ENCODE data around the gene XYLT1. TPM values are rescaled to one million over a fixed set of nuclear protein-coding genes. Genes with fewer than 3 reads are reported as not detected.

The XYLT1 gene
- total RNA-seq, 1 experiment from 2014 or later, result 25.0 TPM

DNA sequence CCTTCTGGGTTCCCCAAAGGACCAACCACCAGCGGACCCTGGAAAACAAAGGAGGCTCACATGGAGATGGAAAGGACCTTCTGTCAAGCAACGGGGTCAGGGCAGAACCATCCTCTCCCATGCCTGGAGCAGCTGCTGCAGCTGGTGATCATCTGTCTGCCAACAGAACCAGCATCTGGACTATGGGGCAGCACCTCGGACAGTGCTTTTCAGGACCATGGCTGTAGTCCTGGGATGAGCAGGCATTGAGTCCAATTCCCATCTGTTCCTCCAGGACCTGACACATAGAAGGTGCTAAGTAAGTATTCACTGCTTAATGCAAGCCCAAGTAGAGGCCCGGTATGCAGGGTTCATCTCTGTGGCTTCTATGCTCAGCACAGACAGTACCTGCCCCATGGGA, 304.7 kb downstream of the XYLT1 start:
- Mint-ChIP-seq H3K4me1 (peaks cover 10% of the 10 kb centered on the region), H3K36me3 (peaks cover 4% of the 10 kb centered on the region; the same call in 1 of the 2 replicates), H3K4me3 (no peak overlapping the region), H3K27ac (no peak overlapping the region), H3K27me3 (ENCODE audit: low read depth) (no peaks in the 10 kb centered on the region), H3K9me3 (peaks cover 4% of the 10 kb centered on the region)
- DNase-seq (ENCODE audit: low spot score) (peak; percentile 31), ATAC-seq (peak; percentile 32; the same call in 1 of the 2 replicates)
- CTCF ChIA-PET, result interaction anchor here (1.6 kb wide), 1 partner anchor 12 kb away, joined by 3 read pairs; no protein-coding TSS in a partner anchor
- POLR2A ChIA-PET, result no interaction called here
- TF ChIP-seq, protein P1, sequence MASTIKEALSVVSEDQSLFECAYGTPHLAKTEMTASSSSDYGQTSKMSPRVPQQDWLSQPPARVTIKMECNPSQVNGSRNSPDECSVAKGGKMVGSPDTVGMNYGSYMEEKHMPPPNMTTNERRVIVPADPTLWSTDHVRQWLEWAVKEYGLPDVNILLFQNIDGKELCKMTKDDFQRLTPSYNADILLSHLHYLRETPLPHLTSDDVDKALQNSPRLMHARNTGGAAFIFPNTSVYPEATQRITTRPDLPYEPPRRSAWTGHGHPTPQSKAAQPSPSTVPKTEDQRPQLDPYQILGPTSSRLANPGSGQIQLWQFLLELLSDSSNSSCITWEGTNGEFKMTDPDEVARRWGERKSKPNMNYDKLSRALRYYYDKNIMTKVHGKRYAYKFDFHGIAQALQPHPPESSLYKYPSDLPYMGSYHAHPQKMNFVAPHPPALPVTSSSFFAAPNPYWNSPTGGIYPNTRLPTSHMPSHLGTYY (CRISPR knock-in tag; IDR thresholded peaks at IDR 0.05), result no peak
- TF ChIP-seq NR3C1 (CRISPR knock-in tag; conservative IDR thresholded peaks at IDR 0.05; ENCODE audit: low read depth), result 0 out of 2 replicates have a peak, but pooled peaks have one; percentile 65
- TF ChIP-seq RELA (CRISPR knock-in tag; IDR thresholded peaks at IDR 0.05; ENCODE audit: borderline replicate concordance), result no peak
- TF ChIP-seq ESRRA (CRISPR knock-in tag; IDR thresholded peaks at IDR 0.05; ENCODE audit: borderline replicate concordance), result peak; percentile 24; the same call in 1 of the 2 replicates
- TF ChIP-seq, protein P2, sequence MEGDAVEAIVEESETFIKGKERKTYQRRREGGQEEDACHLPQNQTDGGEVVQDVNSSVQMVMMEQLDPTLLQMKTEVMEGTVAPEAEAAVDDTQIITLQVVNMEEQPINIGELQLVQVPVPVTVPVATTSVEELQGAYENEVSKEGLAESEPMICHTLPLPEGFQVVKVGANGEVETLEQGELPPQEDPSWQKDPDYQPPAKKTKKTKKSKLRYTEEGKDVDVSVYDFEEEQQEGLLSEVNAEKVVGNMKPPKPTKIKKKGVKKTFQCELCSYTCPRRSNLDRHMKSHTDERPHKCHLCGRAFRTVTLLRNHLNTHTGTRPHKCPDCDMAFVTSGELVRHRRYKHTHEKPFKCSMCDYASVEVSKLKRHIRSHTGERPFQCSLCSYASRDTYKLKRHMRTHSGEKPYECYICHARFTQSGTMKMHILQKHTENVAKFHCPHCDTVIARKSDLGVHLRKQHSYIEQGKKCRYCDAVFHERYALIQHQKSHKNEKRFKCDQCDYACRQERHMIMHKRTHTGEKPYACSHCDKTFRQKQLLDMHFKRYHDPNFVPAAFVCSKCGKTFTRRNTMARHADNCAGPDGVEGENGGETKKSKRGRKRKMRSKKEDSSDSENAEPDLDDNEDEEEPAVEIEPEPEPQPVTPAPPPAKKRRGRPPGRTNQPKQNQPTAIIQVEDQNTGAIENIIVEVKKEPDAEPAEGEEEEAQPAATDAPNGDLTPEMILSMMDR (IDR thresholded peaks at IDR 0.05), result no peak
- TF ChIP-seq JUN (CRISPR knock-in tag; IDR thresholded peaks at IDR 0.05), result peak; percentile 98
- peak; percentile 94 for TF ChIP-seq TEAD4 (CRISPR knock-in tag; IDR thresholded peaks at IDR 0.05)
- TF ChIP-seq, protein P3, sequence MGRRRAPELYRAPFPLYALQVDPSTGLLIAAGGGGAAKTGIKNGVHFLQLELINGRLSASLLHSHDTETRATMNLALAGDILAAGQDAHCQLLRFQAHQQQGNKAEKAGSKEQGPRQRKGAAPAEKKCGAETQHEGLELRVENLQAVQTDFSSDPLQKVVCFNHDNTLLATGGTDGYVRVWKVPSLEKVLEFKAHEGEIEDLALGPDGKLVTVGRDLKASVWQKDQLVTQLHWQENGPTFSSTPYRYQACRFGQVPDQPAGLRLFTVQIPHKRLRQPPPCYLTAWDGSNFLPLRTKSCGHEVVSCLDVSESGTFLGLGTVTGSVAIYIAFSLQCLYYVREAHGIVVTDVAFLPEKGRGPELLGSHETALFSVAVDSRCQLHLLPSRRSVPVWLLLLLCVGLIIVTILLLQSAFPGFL (CRISPR knock-in tag; IDR thresholded peaks at IDR 0.05; ENCODE audit: borderline replicate concordance), result no peak
- TF ChIP-seq ZNF232 (CRISPR knock-in tag; IDR thresholded peaks at IDR 0.05), result 0 out of 2 replicates have a peak, but pooled peaks have one; percentile 39
- no peak for TF ChIP-seq JAZF1 (CRISPR knock-in tag; IDR thresholded peaks at IDR 0.05)
- TF ChIP-seq, protein P4, sequence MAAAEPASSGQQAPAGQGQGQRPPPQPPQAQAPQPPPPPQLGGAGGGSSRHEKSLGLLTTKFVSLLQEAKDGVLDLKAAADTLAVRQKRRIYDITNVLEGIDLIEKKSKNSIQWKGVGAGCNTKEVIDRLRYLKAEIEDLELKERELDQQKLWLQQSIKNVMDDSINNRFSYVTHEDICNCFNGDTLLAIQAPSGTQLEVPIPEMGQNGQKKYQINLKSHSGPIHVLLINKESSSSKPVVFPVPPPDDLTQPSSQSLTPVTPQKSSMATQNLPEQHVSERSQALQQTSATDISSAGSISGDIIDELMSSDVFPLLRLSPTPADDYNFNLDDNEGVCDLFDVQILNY (CRISPR knock-in tag; IDR thresholded peaks at IDR 0.05), result no peak
- no peak for TF ChIP-seq MXD4 (CRISPR knock-in tag; IDR thresholded peaks at IDR 0.05; ENCODE audit: borderline replicate concordance)
- peak; percentile 83 for TF ChIP-seq SMAD4 (CRISPR knock-in tag; IDR thresholded peaks at IDR 0.05)
- peak; percentile 73; the same call in 1 of the 2 replicates for TF ChIP-seq TP53 (CRISPR knock-in tag; IDR thresholded peaks at IDR 0.05)
- TF ChIP-seq, protein P5, sequence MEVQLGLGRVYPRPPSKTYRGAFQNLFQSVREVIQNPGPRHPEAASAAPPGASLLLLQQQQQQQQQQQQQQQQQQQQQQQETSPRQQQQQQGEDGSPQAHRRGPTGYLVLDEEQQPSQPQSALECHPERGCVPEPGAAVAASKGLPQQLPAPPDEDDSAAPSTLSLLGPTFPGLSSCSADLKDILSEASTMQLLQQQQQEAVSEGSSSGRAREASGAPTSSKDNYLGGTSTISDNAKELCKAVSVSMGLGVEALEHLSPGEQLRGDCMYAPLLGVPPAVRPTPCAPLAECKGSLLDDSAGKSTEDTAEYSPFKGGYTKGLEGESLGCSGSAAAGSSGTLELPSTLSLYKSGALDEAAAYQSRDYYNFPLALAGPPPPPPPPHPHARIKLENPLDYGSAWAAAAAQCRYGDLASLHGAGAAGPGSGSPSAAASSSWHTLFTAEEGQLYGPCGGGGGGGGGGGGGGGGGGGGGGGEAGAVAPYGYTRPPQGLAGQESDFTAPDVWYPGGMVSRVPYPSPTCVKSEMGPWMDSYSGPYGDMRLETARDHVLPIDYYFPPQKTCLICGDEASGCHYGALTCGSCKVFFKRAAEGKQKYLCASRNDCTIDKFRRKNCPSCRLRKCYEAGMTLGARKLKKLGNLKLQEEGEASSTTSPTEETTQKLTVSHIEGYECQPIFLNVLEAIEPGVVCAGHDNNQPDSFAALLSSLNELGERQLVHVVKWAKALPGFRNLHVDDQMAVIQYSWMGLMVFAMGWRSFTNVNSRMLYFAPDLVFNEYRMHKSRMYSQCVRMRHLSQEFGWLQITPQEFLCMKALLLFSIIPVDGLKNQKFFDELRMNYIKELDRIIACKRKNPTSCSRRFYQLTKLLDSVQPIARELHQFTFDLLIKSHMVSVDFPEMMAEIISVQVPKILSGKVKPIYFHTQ (CRISPR knock-in tag; IDR thresholded peaks at IDR 0.05), result no peak
- TF ChIP-seq, protein P6, sequence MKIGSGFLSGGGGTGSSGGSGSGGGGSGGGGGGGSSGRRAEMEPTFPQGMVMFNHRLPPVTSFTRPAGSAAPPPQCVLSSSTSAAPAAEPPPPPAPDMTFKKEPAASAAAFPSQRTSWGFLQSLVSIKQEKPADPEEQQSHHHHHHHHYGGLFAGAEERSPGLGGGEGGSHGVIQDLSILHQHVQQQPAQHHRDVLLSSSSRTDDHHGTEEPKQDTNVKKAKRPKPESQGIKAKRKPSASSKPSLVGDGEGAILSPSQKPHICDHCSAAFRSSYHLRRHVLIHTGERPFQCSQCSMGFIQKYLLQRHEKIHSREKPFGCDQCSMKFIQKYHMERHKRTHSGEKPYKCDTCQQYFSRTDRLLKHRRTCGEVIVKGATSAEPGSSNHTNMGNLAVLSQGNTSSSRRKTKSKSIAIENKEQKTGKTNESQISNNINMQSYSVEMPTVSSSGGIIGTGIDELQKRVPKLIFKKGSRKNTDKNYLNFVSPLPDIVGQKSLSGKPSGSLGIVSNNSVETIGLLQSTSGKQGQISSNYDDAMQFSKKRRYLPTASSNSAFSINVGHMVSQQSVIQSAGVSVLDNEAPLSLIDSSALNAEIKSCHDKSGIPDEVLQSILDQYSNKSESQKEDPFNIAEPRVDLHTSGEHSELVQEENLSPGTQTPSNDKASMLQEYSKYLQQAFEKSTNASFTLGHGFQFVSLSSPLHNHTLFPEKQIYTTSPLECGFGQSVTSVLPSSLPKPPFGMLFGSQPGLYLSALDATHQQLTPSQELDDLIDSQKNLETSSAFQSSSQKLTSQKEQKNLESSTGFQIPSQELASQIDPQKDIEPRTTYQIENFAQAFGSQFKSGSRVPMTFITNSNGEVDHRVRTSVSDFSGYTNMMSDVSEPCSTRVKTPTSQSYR (CRISPR knock-in tag; IDR thresholded peaks at IDR 0.05), result no peak
- TF ChIP-seq NR2C2 (CRISPR knock-in tag; IDR thresholded peaks at IDR 0.05), result no peak
- TF ChIP-seq, protein P7, sequence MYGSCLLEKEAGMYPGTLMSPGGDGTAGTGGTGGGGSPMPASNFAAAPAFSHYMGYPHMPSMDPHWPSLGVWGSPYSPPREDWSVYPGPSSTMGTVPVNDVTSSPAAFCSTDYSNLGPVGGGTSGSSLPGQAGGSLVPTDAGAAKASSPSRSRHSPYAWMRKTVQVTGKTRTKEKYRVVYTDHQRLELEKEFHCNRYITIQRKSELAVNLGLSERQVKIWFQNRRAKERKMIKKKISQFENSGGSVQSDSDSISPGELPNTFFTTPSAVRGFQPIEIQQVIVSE (CRISPR knock-in tag; IDR thresholded peaks at IDR 0.05; ENCODE audit: borderline replicate concordance), result no peak
- no peak for TF ChIP-seq NFATC4 (CRISPR knock-in tag; IDR thresholded peaks at IDR 0.05)
- peak; percentile 63; the same call in 1 of the 2 replicates for TF ChIP-seq FOXP1 (CRISPR knock-in tag; IDR thresholded peaks at IDR 0.05; ENCODE audit: borderline replicate concordance)
- no peak for TF ChIP-seq ETV6 (CRISPR knock-in tag; IDR thresholded peaks at IDR 0.05)
- TF ChIP-seq ZNF121 (CRISPR knock-in tag; IDR thresholded peaks at IDR 0.05), result 0 out of 2 replicates have a peak, but pooled peaks have one; percentile 46
- TF ChIP-seq TEAD1 (CRISPR knock-in tag; IDR thresholded peaks at IDR 0.05), result no peak
- peak; percentile 86; the same call in 1 of the 2 replicates for TF ChIP-seq FOXK1 (CRISPR knock-in tag; IDR thresholded peaks at IDR 0.05)
- peak; percentile 43; the same call in 1 of the 2 replicates for TF ChIP-seq NFE2L1 (CRISPR knock-in tag; IDR thresholded peaks at IDR 0.05)
- TF ChIP-seq, protein P8, sequence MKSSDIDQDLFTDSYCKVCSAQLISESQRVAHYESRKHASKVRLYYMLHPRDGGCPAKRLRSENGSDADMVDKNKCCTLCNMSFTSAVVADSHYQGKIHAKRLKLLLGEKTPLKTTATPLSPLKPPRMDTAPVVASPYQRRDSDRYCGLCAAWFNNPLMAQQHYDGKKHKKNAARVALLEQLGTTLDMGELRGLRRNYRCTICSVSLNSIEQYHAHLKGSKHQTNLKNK (CRISPR knock-in tag; IDR thresholded peaks at IDR 0.05), result no peak
- peak; percentile 70; the same call in 1 of the 2 replicates for TF ChIP-seq TCF7 (CRISPR knock-in tag; IDR thresholded peaks at IDR 0.05; ENCODE audit: low read depth)
